ENCODE results near the gene ADAMTSL1. TPM values are rescaled to one million over a fixed set of nuclear protein-coding genes. Genes with fewer than 3 reads are reported as not detected.

Gene ADAMTSL1
- total RNA-seq, 1 experiment from 2014 or later: 1.2 TPM

GRCh38 chr9:18745710-18746109 lies 271.8 kb downstream of the ADAMTSL1 start:
- no peaks in the 10 kb centered on the region for H4K20me1 ChIP-seq (ENCODE audit: control insufficient read depth, insufficient read depth, insufficient read length)
- H3K9me3 ChIP-seq (ENCODE audit: control insufficient read depth, low read depth, low read length): no peaks in the 10 kb centered on the region
- no peaks in the 10 kb centered on the region for H3K79me2 ChIP-seq (ENCODE audit: insufficient read depth, low read length)
- H2BK20ac ChIP-seq (ENCODE audit: low read depth, low read length, poor library complexity, severe bottlenecking): no peak overlapping the region
- no peak overlapping the region for H3K56ac ChIP-seq (ENCODE audit: insufficient read length, low read depth, low read length)
- no peak overlapping the region for H3K4me3 Mint-ChIP-seq
- H3K9ac ChIP-seq (ENCODE audit: extremely low read depth, insufficient read length, low read length): no peak overlapping the region
- DNase-seq: no peak
- H3K4me2 ChIP-seq (ENCODE audit: insufficient read depth, insufficient read length, low read length): no peak overlapping the region
- H3K79me1 ChIP-seq (ENCODE audit: insufficient read depth, low read depth, low read length, poor library complexity, severe bottlenecking): no peaks in the 10 kb centered on the region
- H3K36me3 Mint-ChIP-seq (ENCODE audit: insufficient read depth in 1 of 3, low read depth in 3 of 3): no peaks in the 10 kb centered on the region
- no peak overlapping the region for H2BK5ac ChIP-seq (ENCODE audit: insufficient read length, low read length)
- no peak overlapping the region for H3K23ac ChIP-seq (ENCODE audit: insufficient read length, low read depth, low read length)
- H3K27me3 ChIP-seq (ENCODE audit: insufficient read depth, low read length): no peaks in the 10 kb centered on the region
- no peak overlapping the region for H3K18ac ChIP-seq (ENCODE audit: insufficient read length, low read depth, low read length)
- no peaks in the 10 kb centered on the region for H3K27me3 Mint-ChIP-seq (ENCODE audit: low read depth)
- no peaks in the 10 kb centered on the region for H3K9me3 Mint-ChIP-seq
- no peak overlapping the region for H2BK120ac ChIP-seq (ENCODE audit: low read depth, low read length, poor library complexity, severe bottlenecking)
- H3K14ac ChIP-seq (ENCODE audit: insufficient read depth, low read length): no peak overlapping the region
- H4K8ac ChIP-seq (replicated peaks; ENCODE audit: insufficient read length, low read depth, low read length): no peak overlapping the region
- no peaks in the 10 kb centered on the region for H3K23me2 ChIP-seq (ENCODE audit: insufficient read length, low read depth, low read length, poor library complexity, severe bottlenecking)
- H3K4me1 ChIP-seq (ENCODE audit: insufficient read depth, low read length): no peaks in the 10 kb centered on the region
- peaks cover 9 to 10% of the 10 kb centered on the region in 2 experiments for H3K4me1 Mint-ChIP-seq
- no peak overlapping the region for H2BK15ac ChIP-seq (ENCODE audit: low read depth, low read length)
- H4K5ac ChIP-seq (ENCODE audit: insufficient read length, low read depth, low read length): no peak overlapping the region
- peak overlapping the region in 1 of 3 experiments; percentile 50; a peak in 1 of 7 replicates for H3K27ac Mint-ChIP-seq
- no peak overlapping the region for H3T11ph ChIP-seq (ENCODE audit: low read length)
- H2AFZ ChIP-seq (ENCODE audit: low read length): no peak overlapping the region
- TF ChIP-seq, protein P1, sequence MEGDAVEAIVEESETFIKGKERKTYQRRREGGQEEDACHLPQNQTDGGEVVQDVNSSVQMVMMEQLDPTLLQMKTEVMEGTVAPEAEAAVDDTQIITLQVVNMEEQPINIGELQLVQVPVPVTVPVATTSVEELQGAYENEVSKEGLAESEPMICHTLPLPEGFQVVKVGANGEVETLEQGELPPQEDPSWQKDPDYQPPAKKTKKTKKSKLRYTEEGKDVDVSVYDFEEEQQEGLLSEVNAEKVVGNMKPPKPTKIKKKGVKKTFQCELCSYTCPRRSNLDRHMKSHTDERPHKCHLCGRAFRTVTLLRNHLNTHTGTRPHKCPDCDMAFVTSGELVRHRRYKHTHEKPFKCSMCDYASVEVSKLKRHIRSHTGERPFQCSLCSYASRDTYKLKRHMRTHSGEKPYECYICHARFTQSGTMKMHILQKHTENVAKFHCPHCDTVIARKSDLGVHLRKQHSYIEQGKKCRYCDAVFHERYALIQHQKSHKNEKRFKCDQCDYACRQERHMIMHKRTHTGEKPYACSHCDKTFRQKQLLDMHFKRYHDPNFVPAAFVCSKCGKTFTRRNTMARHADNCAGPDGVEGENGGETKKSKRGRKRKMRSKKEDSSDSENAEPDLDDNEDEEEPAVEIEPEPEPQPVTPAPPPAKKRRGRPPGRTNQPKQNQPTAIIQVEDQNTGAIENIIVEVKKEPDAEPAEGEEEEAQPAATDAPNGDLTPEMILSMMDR (conservative IDR thresholded peaks at IDR 0.05): no peak
- H3K27ac ChIP-seq (ENCODE audit: insufficient read length, low read depth, low read length): no peak overlapping the region
- no peak overlapping the region for H2BK12ac ChIP-seq (ENCODE audit: insufficient read length, low read depth, low read length)
- no peak overlapping the region for H3K4ac ChIP-seq (ENCODE audit: low read depth, low read length)
- no peak overlapping the region for H4K91ac ChIP-seq (ENCODE audit: insufficient read length, low read depth, low read length)
- no CpG with 5 or more reads among the region's 2 CpGs for WGBS (ENCODE audit: extremely low coverage, insufficient read length, low lambda C conversion rate)
- no peak overlapping the region for H2AK5ac ChIP-seq (ENCODE audit: insufficient read length, low read length)

All from H9 (cell line).